ENCODE data around the gene CDYL2. TPM values are rescaled to one million over a fixed set of nuclear protein-coding genes. Genes with fewer than 3 reads are reported as not detected.

Gene CDYL2
- total RNA-seq, 1 donor from 2014 or later = 4.9 TPM

GRCh38 chr16:80577485-80578280 lies 226.7 kb downstream of the CDYL2 start:
- Histone ChIP-seq H4K20me1 (ENCODE audit: low read depth) (no peaks in the 10 kb centered on the region), H3K27me3 (no peaks in the 10 kb centered on the region), H3K4me1 (peaks cover 3% of the 10 kb centered on the region), H3K9me3 (ENCODE audit: low read depth) (no peaks in the 10 kb centered on the region), H3K79me2 (ENCODE audit: low read depth) (no peaks in the 10 kb centered on the region), H3K36me3 (no peaks in the 10 kb centered on the region), H3K4me3 (no peak overlapping the region), H3K9ac (no peak overlapping the region), H3F3A (ENCODE audit: low read depth) (no peaks in the 10 kb centered on the region), H3K27ac (no peak overlapping the region), H3K4me2 (no peak overlapping the region), H2AFZ (replicated peaks) (no peak overlapping the region)
- Mint-ChIP-seq H3K4me3 (no peak overlapping the region), H3K27ac (no peak overlapping the region), H3K36me3 (no peaks in the 10 kb centered on the region), H3K9me3 (no peaks in the 10 kb centered on the region), H3K27me3 (ENCODE audit: insufficient read depth, low read depth) (peaks cover 2% of the 10 kb centered on the region), H3K4me1 (no peaks in the 10 kb centered on the region)
- no peak for DNase-seq (ENCODE audit: low spot score)
- no peak for TF ChIP-seq EZH2 (IDR thresholded peaks at IDR 0.05)
- TF ChIP-seq, protein P1, sequence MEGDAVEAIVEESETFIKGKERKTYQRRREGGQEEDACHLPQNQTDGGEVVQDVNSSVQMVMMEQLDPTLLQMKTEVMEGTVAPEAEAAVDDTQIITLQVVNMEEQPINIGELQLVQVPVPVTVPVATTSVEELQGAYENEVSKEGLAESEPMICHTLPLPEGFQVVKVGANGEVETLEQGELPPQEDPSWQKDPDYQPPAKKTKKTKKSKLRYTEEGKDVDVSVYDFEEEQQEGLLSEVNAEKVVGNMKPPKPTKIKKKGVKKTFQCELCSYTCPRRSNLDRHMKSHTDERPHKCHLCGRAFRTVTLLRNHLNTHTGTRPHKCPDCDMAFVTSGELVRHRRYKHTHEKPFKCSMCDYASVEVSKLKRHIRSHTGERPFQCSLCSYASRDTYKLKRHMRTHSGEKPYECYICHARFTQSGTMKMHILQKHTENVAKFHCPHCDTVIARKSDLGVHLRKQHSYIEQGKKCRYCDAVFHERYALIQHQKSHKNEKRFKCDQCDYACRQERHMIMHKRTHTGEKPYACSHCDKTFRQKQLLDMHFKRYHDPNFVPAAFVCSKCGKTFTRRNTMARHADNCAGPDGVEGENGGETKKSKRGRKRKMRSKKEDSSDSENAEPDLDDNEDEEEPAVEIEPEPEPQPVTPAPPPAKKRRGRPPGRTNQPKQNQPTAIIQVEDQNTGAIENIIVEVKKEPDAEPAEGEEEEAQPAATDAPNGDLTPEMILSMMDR (IDR thresholded peaks at IDR 0.05) = no peak
- no peak for TF ChIP-seq EZH2phosphoT487 (IDR thresholded peaks at IDR 0.05)

DNA sequence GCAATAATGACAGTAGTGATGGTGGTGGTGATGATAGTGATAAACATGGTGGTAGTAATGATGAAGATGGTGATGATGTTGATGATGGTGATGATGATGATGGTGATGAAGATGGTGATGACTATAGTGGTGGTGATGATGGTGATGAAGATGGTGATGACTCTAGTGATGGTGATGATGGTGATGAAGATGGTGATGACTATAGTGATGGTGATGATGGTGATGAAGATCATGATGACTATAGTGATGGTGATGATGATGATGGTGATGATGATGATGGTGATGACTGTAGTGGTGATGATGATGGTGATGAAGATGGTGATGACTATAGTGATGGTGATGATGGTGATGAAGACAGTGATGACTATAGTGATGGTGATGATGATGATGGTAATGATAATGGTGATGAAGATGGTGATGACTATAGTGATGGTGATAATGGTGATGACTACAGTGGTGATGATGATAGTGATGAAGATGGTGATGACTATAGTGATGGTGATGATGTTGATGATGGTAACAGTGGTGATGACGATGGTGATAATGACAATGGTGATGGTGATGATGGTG lies 228.0 kb downstream of the CDYL2 start:
- Mint-ChIP-seq H3K9me3 (no peaks in the 10 kb centered on the region), H3K27ac (no peak overlapping the region), H3K4me1 (no peaks in the 10 kb centered on the region), H3K4me3 (no peak overlapping the region), H3K36me3 (no peaks in the 10 kb centered on the region), H3K27me3 (ENCODE audit: insufficient read depth, low read depth) (peaks cover 2% of the 10 kb centered on the region)
- TF ChIP-seq, protein P1 (IDR thresholded peaks at IDR 0.05) = no peak
- TF ChIP-seq EZH2 (IDR thresholded peaks at IDR 0.05) = no peak
- no peak for TF ChIP-seq EZH2phosphoT487 (IDR thresholded peaks at IDR 0.05)
- no peaks in the 10 kb centered on the region for H4K20me1 ChIP-seq (ENCODE audit: low read depth)
- no peaks in the 10 kb centered on the region for H3K9me3 ChIP-seq (ENCODE audit: low read depth)
- no peak overlapping the region for H3K4me2 ChIP-seq
- H3K4me3 ChIP-seq = no peak overlapping the region
- no peak overlapping the region for H3K27ac ChIP-seq
- H3K27me3 ChIP-seq = no peaks in the 10 kb centered on the region
- H2AFZ ChIP-seq (replicated peaks) = no peak overlapping the region
- H3K9ac ChIP-seq = no peak overlapping the region
- no peaks in the 10 kb centered on the region for H3F3A ChIP-seq (ENCODE audit: low read depth)
- H3K4me1 ChIP-seq = peaks cover 3% of the 10 kb centered on the region
- no peaks in the 10 kb centered on the region for H3K79me2 ChIP-seq (ENCODE audit: low read depth)
- no peak for DNase-seq (ENCODE audit: low spot score)
- H3K36me3 ChIP-seq = no peaks in the 10 kb centered on the region

DNA sequence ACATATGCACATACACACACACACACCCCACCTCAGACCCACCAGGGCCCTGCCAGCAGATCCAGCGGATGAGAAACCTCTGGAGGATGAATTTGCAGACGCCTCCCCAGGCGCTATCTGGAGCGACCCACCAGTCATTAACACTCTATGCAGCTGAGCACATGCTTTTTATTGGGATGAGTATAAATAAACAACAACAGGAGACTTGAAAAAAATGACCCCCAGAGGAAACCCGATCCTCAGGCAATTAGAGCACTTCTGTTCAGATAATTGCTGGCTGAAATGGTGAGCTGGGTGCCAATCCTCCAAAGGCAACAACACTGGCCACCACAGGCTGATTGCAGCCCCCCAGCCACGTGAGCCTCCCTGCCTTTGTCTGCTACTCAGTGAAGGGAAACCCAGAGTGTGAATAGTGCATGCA lies 230.7 kb downstream of the CDYL2 start:
- Mint-ChIP-seq H3K27ac (no peak overlapping the region), H3K9me3 (no peaks in the 10 kb centered on the region), H3K4me1 (no peaks in the 10 kb centered on the region), H3K4me3 (no peak overlapping the region), H3K36me3 (no peaks in the 10 kb centered on the region), H3K27me3 (ENCODE audit: insufficient read depth, low read depth) (peaks cover 2% of the 10 kb centered on the region)
- Histone ChIP-seq H3K4me2 (no peak overlapping the region), H3K79me2 (ENCODE audit: low read depth) (no peaks in the 10 kb centered on the region), H3K4me3 (no peak overlapping the region), H3K4me1 (peaks cover 3% of the 10 kb centered on the region), H3K36me3 (no peaks in the 10 kb centered on the region), H3K9me3 (ENCODE audit: low read depth) (no peaks in the 10 kb centered on the region), H3K27me3 (no peaks in the 10 kb centered on the region), H4K20me1 (ENCODE audit: low read depth) (no peaks in the 10 kb centered on the region), H3F3A (ENCODE audit: low read depth) (no peaks in the 10 kb centered on the region), H3K27ac (no peak overlapping the region), H3K9ac (no peak overlapping the region), H2AFZ (replicated peaks) (no peak overlapping the region)
- DNase-seq (ENCODE audit: low spot score) = no peak
- TF ChIP-seq, protein P1 (IDR thresholded peaks at IDR 0.05) = no peak
- TF ChIP-seq EZH2phosphoT487 (IDR thresholded peaks at IDR 0.05) (no peak), EZH2 (IDR thresholded peaks at IDR 0.05) (no peak)
